GM18861 (cell line): ENCODE measurements around the gene STRADB.
A peak's percentile ranks its signal among the peaks of the same experiment; 100 is the strongest.
"Not testable (repeated sequence)": the region's sequence is repeated elsewhere in the genome, so short reads cannot be mapped to it uniquely, and the experiment has no call there.

ENCODE experiments used
- ATAC-seq: cut with Tn5 transposase; IDR thresholded peaks from one replicate; pipeline ENCODE4 v1.9.1; 2021; ENCODE audit not compliant: unreplicated experiment

The STRADB gene

GRCh38 chr2:201429835-201430234 is 21.7 kb upstream of the STRADB start:
- ATAC-seq: not testable (repeated sequence)

- ATAC-seq: not testable (repeated sequence)
Measured at GRCh38 chr2:201430322-201430721, 21.2 kb upstream of the STRADB start.

DNA sequence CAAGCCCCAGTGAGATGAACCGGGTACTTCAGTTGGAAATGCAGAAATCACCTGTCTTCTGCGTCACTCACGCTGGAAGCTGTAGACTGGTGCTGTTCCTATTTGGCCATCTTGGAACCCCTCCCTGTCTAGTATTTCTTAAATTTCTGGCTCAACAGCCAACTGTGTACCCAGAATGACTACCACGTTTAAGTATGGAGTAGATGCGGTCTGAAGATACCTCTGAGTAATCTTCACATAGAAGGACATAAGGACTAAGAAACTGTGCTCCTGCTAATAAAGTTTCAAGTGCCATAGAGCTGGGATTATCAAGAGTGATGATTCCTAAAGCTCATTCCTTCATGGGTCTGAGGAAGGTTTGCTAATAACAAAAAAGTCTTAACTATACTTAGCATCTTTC is 20.7 kb upstream of the STRADB start:
- no peak for ATAC-seq

GRCh38 chr2:201432038-201432620 is 19.4 kb upstream of the STRADB start:
- peak; percentile 60 for ATAC-seq

DNA sequence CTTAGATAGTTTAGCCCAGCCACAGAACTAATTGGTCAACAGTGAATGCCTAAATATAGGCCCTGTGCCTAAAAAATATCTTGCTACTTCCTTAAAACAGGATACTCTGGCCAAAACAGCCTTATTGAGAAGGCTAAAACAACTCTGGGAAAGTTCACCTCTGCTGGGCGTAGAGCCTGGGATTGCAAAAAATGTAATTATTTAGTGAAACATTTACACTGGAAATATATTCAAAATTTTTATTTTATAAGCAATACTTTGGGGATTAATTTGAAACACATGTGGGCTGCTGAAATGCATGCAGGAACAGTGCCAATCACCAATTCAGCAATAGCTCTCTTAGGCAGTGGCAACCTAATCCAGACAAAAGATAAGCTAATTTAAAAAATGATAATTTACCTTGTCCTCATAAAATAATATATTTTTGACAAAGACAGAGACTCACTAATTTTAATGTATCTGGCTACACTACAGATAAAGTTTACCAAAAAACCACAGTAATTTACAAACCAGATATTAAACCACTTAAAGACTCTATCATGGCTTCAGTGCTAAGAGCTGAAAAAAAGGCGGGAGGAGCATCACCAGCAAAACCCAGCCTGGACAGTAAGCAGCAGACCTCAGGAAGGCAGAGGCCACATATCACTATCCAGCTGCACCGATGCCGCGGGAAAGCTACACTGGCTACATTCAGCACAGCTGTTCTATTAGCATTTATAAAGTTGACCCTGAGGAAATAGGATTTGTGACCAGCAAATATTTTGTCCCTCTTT is 18.7 kb upstream of the STRADB start:
- no peak for ATAC-seq

DNA sequence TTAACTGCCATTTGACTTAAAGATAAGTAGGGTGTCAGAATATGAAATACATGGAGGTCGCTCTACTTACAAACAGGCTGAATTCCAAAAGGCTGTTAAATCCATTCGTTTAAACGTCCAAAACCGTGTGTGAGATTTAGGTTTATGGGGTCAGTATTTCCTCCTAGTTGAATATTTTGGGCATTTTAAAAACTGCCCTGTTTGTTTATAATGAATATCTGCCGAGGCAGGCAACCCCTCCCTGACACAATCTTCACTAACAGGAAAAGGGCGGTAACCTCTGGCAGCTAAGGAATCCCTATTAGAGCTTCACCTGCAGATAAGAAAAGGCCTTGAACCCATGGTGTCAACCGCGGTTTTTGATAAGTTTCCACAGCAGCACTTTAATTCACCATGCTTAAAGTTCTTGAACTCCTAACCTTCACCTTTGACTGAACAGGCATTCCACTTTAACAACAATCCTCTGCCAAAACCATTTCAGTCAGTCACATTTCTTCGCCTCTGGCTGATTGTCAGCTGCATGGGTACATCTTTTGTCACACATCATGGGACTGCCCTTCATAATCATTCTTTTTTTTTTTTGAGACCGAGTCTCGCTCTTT is 18.0 kb upstream of the STRADB start:
- no peak for ATAC-seq

GRCh38 chr2:201436141-201436540 is 15.4 kb upstream of the STRADB start:
- ATAC-seq: no peak

DNA sequence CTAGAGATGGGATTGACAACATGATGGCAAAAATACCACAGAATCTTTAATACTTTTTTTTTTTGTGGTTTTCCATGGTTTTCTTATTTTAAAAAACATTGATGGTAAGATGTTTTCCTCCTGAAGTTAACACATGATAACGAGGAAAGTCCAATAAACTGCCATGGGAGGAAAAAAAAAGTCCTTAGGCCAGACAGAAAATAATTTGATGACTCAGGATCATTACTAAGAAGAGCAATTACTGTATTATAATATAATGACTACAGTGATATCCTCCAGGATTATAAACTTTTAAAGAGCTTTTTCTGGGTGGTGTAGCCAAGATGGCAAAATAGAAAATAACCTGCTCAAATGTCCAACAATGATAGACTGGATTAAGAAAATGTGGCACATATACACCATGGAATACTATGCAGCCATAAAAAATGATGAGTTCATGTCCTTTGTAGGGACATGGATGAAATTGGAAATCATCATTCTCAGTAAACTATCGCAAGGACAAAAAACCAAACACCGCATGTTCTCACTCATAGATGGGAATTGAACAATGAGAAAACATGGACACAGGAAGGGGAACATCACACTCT is 12.1 kb upstream of the STRADB start:
- ATAC-seq: not testable (repeated sequence)

DNA sequence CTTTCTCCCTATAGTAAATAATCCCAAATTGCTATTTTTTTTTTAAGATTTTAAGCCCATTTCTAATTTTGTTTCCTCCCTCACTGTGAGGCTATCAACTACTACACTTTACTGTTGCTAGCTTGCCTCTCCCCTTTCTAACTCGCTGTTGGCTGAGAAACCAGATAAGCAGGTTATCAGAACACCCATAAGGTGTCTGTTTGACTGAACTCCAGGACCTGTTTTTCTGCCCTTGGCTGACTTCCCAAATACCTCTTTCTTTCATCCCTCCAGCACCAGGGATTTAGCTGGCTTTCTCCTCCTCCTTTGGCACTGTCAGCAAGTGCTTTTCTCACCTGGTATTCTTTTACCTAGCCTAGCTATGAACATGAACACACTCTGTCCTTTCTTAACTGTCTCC is 11.4 kb upstream of the STRADB start:
- ATAC-seq: no peak

GRCh38 chr2:201441409-201441808 is 10.1 kb upstream of the STRADB start:
- ATAC-seq: peak; percentile 64

DNA sequence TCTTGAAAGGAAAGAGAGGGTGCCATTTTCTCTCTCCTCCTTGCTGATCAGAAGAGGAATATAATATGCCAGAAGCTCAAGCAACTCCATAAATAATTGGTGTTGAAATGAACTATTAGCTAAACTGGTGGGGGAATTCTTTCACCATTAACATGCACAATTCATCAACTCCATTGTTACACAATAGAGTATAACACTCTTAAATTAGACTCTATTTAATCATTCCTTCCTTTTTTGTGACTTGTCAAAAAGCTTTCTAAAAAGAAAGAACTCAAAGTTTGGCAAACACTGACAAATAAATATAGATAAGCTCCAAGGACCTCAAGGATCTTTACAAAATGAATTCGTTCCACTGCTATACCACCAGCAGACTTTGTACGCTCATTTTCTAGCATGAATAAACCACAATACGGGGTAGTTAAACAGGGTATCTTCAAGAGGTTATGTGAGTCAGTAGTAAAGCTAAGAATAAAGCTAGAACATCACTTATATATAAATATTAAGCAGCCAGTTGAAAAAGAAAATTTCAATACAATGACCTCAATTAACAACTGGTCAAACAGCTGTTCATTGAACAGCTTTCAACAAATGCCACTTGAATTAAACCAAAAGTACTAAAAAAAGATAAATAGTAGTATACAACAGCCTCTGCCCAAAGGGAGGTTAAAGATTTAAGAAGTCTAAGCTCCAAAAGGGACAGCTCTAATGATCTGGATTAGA is 6.6 kb upstream of the STRADB start:
- no peak for ATAC-seq

- ATAC-seq: no peak
Measured at GRCh38 chr2:201447086-201447485, 4.5 kb upstream of the STRADB start.

DNA sequence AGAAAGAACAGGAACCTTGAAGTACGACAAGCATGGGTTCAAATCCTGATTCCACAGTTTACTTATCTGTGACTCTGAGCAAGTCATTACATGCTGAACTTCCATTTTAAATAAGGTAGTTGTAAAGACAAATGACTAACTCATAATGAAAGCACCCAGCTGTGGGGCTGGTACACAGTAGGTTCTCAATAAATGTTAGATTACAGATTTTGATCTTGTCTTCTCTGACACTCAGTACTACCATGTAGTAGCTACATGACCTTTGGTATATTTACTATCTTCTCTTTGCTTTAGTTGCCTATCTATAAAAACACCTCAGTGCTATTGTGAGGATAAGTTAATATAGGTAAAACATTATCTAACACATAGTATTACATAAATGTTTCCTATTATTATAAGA is 3.5 kb upstream of the STRADB start:
- no peak for ATAC-seq

DNA sequence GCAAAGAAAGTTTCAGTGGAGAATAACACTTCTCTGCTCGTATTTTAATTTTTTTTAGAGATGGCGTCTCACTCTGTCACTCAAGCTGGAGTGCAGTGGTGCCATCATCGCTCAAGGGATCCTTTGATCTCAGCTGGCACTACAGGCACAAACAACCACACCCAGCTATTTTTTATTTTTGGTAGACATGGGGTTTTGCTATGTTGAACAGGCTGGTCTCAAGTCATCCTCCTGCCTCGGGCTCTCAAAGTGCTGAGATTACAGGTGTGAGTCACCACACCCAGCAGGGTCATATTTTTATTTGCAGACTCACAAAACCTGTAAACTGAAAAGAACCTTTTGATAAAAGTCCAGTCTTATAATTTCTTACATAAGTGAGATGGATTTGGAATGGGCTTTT is 2.8 kb upstream of the STRADB start:
- no peak for ATAC-seq

DNA sequence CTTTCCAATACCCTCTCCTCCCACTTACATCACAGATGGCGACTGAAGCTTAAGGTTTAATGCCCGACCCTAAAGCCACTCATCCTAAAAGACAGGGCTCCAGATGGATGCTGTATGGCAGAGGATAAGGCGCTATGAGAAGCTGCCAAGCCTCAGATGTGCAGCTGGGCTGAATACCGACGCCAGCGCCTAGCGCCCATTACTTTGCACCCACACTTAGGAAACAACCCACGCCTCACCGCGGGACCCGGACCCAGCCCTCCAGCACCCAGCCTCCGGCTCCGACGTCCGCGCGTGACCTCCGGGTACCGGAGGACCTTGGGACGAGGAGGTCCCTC is 617 bp upstream of the STRADB start:
- ATAC-seq: peak; percentile 22

DNA sequence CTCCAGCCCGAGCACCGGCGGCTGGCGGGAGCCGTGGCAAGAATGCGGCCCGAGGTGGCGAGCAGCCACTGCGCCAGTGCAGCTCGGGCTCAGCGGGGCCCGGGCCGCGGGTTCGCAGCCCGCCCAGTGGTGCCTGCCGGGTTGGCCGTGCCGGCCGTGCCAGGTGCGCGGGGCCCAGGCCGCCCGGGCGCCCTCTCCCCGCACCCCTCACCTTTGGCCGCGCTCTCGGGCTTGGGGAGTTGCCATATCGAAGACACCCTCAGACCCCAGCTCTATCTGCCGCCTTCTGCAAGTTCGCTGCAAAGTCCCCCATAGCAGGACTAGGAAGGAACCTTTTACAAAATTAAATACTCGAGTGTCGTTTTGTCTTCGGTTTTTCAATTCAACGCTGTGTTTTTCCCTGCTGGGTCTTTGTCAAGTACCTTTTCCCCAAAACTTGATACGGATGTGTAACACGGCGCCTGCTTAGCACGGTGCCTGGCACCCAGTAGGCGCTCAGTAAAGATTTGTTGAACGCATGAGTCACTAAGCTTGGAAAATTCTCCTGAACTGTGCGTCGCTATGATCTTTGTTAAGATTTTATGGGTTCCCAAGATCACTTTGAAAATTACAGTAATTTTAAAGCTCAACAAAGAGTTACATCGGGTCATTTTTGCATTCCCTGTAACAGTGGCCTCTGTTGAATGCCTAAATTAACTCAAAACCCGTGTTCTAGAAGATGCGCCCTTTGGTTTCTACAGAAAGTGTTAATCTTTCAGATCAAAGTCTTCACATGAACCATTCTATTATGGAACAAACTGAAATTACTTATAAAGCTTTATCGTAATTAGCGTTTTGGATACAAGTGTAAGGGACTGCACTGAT is 750 bp downstream of the STRADB start:
- peak; percentile 13 for ATAC-seq

DNA sequence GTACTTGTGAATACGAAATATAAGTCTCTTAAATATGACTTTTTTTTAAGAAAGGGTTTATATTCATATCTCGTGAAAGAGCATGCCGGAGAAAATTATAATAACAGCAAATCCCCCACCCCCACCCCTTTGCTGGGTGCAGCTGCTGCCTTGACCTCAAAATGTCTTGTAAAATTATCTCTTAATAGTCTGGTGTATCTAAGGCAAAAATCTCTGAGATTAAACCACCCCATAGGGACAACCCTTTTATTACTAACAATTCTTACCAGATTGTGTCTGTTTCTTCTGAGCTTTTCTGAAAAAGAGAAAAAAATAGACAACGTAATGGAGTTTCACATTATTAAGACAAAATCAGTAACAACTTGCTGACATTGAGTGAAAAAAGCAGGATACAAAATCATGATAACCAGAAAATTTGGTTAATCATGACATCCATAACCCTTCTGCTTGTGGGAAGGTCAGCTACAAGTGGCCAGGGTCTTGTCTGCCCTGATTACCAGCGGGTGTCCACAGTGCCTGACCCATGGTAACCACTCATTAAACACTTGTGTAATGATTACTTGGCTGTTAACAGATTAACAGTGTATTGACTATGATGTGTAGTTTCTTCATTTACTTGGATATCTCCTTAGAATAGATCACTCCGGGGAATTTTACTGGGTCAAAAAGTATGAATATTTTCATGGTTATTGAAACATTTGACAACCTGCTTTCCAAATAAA is 1.5 kb downstream of the STRADB start:
- ATAC-seq: no peak

DNA sequence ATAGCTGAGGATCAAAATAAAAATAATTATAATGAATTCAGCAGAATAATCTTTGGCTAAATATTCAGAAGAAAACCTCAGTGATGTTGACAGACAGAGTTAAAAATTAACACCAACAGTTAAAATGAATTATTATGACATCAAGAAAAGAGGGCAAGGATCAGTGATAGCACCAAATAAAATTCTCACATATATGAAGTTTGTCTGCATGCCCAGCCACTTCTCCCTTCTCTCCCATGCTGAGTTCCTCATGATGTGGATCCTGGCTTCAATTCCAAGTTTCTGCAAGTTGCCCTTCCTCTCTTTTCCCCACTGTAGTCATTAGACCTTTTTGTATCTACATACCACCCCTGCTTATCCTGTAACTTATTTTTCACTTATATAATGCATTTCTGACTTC is 6.8 kb downstream of the STRADB start:
- no peak for ATAC-seq

DNA sequence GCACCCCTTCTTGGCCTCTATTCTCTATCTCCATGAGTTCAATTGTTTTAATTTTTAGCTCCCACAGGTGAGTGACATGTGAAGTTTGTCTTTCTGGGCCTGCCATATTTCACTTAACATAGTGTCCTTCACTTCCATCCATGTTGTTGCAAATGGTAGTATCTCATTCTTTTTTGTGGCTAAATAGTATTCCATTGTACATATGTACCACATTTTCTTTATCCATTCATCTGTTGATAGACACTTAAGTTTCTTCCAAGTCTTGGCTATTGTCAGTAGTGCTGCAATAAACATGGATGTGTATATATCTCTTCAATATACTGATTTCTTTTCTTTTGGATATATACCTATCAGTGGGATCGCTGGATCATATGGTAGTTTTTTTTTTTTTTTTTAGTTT is 9.0 kb downstream of the STRADB start:
- ATAC-seq: no peak

DNA sequence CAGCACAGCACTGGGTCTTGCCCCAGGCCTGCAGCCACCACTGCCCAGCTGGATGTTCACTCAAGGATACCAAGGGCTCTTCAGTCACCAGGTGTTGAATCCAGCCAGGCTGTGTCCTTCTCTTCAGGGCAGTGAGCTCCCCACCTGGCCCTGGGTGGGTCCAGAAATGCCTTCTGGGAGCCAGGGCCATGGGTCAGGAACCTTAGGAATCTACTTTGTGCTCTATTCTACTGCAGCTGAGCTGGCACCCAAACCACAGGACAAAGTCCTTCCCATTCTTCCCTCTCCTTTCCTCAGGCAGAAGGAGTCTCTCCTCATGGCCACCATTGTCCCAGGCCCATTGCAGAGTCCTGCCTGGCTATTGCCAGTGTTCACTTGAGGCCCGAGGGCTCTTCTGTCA is 13.0 kb downstream of the STRADB start:
- ATAC-seq: no peak
